HG02852 (cell line): ENCODE measurements around the gene C5orf22.
"Not testable (repeated sequence)": the region's sequence is repeated elsewhere in the genome, so short reads cannot be mapped to it uniquely, and the experiment has no call there.

ENCODE experiments used
- ATAC-seq: cut with Tn5 transposase; IDR thresholded peaks from one replicate; pipeline ENCODE4 v1.9.1; 2021; ENCODE audit warnings: mild to moderate bottlenecking, moderate library complexity; ENCODE audit not compliant: unreplicated experiment

C5orf22 gene

DNA sequence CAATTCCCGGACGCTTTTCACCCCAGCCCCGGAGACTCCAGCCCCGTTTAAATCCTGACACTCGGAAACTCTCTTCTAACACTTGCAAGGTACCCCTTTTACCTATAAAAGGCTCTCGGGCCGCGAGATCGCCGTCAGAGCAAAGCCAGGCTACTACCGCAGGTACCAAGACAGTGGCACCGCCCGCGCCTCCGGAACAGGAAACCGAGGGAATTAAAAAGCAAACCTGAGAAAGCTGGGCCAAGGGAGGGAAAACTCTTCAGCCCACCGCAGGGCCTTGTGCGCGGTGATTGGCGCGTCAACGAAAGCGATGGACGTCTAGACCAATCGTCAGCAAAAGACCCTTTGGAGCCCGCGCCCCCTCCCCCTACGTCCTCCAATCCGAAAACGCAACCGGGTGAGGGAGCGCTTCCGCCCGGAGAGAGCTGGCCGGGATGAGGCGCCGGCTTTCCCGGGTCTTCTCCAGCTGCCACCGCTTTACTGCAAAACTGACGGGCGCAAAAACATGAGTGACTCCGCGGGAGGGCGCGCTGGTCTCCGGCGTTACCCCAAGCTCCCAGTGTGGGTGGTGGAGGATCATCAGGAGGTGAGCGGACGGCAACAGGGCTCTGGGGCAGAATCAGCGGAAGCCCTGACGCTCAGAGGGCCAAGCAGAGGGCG lies at the start of gene C5orf22, which contains the start of gene DROSHA:
Gene C5orf22 (plus strand): TSS at position 414 of the 660 bp plus-strand sequence. CDS start 92 bp downstream, at position 506.
Gene DROSHA (minus strand): TSS at position 206 of the 660 bp plus-strand sequence. CDS start 3,034 bp downstream, outside the sequence.
- peak; percentile 92 for ATAC-seq

DNA sequence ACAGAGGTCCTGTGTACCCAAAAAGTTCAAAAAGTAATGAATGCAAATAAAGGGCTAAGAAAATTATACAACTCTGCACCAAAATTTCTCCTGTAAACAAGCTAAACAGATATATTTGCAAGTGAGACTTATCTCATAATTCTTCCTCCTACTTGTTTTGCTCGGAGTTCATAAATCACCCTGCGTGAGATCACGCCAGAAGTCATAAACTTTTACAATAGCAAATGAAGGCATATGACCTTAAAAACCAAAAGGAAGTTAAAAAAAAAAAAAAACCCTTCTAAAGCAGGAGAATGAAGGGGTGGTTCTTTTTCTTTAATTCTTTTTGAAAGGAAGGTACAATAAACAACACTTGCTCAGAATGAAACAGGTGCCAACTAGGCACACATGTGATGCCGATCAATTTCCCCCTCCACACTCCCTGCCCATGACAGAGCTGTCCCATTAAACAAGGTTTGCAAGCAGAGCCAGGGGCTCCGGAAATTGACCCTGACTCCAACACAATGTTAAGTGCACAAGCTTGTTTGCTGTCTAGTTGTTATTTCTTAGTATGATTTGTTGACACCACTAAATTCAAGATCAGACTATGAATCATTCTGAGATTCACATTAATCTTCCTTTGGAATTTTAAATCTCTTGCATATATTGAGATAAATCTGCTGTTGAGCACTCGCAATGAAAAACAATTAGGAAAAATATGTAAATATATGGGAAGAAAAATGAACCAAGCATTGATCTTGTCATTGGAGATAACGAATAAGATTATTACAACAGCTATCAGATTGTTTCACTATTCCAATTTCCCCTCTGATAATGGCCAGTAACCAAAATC lies 46.5 kb upstream of the C5orf22 start:
- ATAC-seq: no peak

DNA sequence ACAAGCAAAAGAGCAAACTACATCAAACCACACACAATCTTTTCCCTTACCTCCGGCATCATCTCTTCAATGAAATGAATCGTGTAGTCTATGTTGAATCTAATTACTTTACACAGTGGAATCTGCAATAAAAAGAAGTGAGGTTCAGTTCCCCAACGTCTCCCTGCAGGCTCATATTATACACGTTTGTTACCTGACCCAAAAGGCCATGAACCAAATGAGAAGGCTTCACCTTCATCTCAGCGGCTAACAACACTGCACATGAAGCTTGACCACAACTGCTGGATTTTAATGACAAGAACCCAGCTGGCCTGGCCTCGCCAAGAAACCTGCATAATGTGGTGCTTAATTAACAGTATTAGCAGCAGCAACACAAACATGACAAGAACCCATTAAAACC lies 45.7 kb upstream of the C5orf22 start:
- no peak for ATAC-seq

DNA sequence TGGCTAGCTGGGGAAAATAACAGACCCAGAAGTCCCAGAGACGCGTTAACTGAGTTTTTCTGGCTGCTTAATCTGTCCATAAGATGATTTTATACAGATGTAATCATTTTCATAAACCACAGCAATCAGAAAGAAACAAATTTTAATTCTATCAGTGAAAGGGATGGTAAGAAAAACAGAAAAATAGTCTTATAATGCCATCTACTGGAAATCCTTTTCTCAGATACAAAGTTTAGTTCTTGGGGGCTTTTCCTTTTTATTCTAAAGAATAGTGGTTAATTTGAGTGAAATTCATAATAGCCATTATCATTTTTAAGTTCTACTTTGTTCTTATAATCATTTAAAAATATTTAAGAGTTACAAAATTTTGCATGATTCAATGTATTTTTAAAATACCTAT lies 44.6 kb upstream of the C5orf22 start:
- ATAC-seq: no peak

DNA sequence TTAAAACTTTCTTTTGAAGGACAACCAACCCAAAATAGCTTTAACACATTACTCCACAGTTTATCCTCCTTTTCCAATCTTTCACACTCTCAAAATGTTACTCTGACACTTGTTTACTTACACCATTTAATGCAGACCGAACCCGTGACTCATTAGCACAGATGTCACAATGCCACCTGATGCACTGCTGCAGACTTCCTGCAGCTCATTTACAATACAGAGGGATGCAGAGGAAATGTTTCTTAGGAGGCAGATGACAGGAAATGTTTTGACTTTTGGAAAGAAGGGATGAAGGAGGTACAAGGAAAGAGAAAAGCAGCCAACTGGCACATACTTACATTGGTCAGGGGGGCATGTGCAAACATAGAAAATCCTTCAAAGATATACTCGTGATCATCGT lies 39.2 kb upstream of the C5orf22 start:
- ATAC-seq: no peak

DNA sequence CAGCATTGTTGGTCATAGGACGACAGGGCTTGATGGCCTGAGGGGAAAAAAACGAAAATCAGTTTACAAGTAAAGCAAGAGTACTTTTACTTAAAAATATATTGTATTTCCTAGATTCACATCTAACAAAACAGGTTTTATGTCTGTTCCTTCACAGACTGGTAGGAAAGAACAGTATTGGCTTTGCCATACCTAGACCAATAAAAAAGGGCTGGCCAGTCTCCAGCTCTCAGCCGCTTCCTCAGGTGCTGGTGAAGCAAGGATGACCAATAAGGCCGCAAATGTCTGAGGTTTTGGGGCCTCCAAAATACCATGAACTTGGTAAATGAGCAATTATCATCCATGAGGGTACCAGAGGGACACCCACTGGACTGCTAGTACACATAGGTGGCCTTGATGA lies 36.8 kb upstream of the C5orf22 start:
- no peak for ATAC-seq

DNA sequence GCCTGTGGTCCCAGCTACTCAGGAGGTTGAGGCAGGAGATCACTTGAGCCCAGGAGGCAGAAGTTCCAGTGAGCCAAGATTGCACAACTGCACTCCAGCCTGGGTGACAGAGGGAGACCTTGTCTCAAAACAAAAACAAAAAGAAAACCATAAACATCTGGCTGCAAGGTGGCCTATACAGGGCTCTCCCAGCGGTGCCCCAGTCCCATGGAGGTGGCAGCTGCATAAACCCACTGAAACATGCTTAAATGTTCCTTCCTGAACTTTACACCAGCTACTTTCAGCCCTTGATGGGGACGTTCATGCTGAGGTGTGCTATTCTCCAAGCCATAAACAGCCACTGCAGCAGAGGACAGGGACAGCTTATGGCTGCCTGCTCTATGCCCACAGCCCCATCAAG lies 35.8 kb upstream of the C5orf22 start:
- ATAC-seq: no peak

DNA sequence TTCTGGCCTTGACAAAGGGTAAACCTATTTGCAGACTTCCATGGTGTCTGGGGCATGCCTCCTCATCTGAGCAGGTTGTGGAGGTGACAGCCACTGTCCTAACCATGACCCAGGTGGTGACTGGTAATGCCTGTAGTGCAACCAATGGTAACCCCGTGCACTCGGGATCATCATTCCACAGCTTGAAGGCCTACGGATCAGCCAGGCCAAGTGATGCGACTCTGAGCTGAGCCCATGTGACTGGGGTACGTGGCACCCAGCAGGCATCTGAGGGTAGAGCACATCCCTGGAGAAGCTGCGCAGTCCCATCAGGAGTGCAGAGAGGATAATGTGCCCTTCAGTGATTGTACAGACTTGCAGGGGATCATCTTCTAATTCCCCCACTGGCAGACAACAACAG lies 35.2 kb upstream of the C5orf22 start:
- no peak for ATAC-seq

DNA sequence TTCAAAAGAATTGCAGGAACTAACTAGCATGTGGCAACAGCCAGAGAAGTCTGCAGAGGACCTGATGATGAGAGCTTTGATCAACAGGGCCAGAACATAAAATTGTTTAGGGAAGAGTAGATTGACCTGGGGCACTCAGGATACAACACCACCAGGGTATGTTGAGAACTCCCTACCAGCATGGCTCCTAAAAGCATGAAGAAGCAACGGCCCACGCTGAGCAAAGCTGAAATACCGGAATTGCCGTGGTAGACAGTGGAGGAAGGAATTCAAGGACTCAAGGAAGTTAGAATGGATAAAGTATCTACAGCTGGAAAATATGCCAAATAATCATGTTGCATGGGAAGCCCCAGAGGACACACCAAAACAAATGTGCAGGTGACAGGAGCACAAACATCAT lies 31.8 kb upstream of the C5orf22 start:
- no peak for ATAC-seq

DNA sequence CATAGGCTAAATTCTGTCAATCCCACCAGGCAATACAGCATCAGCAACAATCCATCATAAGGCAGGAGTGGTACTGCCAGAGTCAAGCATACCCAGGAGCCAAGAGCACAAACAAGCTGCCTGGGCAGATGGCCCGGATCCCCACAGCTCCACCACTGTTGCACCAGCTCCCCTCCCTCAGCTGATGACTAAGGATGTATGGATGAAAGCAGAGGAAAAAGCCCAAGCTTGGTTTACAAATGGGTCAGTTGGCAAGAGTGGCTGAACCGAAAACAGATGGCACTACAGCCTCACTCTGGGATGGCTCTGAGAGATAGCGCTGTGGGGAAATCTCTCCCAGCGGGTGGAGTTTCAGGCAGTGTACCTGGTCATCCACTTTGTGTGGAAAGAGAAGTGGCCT lies 29.6 kb upstream of the C5orf22 start:
- no peak for ATAC-seq

DNA sequence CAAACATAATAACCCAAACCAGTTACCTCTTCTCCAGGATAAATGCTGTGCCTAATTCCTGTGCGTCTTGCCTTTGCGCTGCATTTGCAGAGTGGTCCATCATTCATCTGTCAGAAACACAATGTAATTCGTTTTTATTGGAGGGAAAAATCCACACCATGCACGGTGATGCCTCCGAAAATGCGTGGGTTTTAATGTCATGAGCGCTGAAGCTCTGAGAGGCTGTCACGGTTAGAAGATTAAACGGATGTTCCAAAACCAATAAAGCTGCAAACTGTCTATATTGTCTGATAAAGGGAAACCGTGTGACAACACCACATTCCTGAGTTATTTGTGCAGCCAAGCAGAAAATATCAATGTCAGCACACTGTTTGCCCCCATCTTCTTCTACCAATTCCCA lies 27.6 kb upstream of the C5orf22 start:
- ATAC-seq: no peak

DNA sequence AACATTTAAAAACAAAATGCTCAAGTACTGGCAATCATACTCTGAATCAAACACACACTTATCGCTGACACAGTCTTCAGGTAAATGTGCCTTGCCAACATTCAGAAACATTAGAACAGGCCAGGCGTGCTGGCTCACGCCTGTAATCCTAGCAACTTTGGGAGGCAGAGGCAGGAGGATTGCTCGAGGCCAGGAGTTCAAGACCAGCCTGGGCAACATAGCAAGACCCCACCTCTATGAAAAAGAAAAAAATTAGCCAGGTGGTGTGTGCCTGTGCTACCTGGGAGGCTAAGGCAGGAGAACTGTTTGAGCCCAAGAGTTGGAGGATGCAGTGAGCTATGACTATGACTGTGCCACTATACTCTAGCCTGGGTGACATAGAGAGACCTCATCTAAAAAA lies 20.8 kb upstream of the C5orf22 start:
- no peak for ATAC-seq

DNA sequence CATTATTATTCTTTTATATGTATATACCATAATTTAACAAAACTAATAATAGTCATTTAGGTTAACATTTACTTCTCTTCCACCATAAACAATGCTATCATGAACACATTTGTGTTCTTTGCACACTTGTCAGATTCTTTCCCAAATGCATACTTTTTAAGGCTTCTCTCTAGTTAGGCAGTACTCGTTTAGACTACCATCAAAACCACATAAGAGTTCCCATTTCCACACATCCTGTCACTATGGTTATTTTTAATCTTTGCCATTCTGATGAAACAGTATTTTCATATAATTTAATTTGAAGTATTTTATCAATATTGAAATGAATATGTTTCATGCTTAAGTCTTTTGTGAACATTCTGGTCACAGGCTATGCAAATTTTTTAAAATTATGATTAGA lies 15.3 kb upstream of the C5orf22 start:
- ATAC-seq: no peak

DNA sequence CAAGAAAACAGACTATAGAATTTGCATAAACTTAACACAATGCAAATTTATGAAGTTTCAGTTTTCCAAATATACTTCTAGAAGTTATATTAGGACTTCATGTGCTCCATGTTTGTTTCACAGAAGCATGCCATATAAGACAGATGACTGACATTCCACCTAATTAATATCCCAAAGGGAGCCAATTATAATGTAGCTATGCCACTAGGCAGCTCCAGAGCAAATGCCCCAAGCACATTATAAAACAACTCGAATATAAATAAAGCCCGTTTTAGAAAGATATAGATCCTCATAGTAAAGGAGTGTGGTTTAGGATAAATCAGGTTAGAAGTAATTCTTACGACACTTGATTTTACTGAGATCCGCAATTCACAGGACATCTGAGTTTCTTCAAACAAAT lies 9.1 kb upstream of the C5orf22 start:
- no peak for ATAC-seq

DNA sequence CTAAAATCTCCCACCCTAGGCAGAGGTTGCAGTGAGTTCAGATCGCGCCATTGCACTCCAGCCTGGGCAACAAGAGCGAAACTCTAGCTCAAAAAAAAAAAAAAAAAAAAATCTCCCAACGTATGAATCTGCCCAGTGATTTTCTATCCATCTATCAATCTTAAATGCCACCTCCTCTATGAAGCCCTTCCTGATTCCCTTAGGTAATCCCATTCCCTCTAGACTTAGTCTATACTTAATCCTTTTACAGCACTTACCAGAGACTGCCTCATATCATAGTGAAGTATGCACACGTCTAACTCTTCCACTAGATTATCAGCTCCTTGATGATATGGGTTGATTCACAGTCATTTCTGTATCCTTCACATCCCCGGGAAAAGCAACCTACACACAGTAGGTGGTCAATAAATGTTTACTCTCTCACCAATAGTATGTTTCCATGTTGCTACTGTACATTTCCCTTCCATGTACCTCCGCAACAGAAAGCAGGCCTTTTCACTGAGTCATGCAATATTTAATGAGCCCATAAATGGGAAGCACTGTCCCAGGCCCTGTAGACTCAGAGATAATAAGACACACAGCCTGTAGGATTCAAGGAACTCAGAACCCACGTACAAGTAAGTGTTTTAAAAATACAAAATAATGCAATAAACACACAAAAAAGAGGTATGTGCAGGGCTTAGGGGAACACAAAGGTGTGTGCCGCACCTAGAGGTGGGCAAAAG lies 1.4 kb upstream of the C5orf22 start:
- ATAC-seq: no peak

DNA sequence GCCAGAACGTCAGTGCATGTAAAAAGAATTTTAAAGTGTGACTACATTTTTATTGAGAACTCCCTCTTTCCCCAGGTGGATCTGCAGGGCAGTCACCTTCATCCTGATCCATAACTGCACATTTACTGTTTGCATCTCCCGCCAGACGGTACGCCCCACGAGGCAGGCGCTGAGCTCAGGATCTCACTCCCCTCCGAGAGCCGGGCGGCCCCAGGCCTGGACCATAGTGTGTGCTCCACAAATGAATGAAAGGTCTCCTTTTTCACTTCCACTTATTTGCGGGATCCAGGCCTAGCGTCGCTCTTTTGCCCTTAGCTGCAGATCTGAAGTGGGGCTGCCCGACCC lies 586 bp upstream of the C5orf22 start:
- peak; percentile 35 for ATAC-seq

DNA sequence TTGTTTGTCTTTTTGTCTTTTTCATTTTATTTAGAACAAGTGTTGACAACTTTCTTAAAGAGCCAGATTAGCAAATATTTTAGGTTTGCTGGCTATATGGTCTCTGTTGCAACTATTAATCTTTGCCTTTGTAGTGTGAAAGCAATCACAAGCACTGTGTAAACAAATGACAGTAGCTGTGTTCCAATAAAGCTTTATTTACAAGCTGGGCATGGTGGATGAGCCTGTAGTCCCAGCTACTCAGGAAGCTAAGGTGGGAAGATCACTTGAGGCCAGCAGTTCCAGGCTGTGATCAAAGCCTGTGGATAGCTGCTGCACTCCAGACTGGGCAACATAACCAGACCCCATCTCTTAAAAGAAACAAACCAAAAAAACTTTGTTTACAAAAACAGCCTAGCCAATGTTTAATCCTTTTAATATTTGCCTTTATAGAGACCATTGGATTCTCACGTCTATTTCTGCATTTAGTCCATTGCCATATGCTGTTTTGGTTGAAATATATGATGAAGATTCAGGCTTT lies 2.5 kb downstream of the C5orf22 start:
- no peak for ATAC-seq

DNA sequence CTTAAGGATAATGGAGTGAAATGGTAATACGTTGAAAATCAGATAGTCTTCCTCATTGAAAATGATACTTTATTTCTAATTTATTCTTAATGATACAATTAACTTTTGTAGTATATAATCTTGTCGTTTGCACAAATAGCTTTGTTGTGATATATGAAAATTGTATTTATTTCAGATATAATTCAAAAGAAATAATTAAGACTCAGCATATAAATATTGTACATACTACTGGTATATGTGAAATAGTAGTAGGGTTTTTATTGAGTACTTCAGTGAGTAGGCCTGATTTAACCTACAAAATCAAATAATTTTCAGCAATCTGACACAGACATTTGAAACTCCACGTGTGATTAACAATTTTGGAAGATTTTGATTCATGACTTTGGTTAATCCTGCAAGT lies 4.8 kb downstream of the C5orf22 start:
- no peak for ATAC-seq

DNA sequence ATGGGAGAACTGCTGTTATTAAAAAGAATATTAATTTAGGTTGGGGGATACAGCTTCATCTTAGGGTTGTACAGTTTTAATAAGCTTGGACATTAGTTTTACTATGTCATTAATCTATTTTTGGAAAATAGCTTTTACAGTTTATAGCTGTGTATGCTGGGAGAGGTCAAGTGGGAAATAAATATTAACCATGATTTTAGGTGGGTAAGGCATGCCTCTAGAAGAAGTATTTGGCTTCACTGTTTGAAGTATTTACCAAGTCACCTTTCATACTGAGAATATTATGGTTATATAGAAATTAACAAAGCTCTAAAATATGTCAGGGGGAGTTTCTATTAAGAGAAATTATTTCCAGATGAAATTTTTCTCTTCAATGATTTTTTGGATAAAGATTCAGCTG lies 5.2 kb downstream of the C5orf22 start:
- no peak for ATAC-seq

DNA sequence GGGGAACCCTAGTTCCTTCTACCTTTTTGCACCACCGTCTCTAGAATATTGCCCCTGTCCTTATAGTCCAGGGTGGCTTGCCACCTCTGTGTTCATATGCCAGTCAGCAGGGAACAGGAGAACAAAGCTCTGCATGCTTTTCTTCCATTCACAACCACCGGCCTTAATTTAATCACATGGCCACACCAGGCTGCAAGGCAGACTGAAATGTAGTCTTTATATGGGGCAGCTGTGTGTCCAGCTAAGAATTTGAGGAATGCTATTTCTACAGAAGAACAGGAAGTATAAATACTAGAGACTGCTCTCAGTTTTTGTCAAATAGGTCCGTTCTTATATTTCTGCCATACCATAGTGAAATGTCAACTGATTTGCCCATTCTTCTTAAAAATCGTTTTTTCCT lies 5.8 kb downstream of the C5orf22 start:
- ATAC-seq: no peak

DNA sequence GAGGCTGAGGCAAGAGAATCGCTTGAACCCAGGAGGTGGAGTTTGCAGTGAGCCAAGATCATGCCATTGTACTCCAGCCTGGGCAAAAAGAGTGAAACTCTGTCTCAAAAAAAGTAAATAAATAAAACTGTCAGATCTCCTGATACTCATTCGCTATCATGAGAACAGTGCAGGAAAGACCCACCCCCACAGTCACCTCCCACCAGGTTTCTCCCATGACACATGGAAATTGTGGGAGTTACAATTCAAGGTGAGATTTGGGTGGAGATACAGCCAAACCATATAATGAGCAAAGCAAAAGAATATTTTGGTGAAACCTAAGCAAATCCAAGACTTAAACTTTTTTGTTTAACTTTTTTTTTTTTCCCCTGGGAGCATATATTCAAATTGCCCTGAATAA lies 17.0 kb downstream of the C5orf22 start:
- ATAC-seq: not testable (repeated sequence)

DNA sequence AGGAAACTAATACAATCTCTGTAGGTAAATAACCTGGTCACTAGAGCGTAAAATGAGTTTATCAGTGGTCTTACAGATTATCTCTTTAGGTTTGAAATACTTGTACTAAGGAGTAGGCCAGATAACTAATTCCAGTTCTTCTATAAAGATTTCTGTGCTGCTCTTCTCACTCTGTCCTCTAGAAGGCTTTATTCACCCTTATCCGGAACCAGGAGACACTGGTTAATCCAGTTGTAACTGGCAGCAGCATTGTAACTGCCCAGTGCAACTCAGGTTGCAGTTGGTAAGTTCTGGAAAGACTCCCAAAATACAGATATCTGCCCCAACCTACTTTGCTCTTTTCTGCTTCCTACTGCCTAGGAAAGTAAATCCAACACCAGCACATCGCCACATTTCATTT lies 19.8 kb downstream of the C5orf22 start:
- ATAC-seq: no peak
